LoVo (cell line): Measurements from ENCODE around the gene ANTKMT.
A peak's percentile ranks its signal among the peaks of the same experiment; 100 is the strongest.

Experiments
- DNase-seq: peaks from one replicate; pipeline ENCODE4 v3.0.0-alpha.2; 2016; ENCODE audit warnings: low spot score

Gene ANTKMT

DNA sequence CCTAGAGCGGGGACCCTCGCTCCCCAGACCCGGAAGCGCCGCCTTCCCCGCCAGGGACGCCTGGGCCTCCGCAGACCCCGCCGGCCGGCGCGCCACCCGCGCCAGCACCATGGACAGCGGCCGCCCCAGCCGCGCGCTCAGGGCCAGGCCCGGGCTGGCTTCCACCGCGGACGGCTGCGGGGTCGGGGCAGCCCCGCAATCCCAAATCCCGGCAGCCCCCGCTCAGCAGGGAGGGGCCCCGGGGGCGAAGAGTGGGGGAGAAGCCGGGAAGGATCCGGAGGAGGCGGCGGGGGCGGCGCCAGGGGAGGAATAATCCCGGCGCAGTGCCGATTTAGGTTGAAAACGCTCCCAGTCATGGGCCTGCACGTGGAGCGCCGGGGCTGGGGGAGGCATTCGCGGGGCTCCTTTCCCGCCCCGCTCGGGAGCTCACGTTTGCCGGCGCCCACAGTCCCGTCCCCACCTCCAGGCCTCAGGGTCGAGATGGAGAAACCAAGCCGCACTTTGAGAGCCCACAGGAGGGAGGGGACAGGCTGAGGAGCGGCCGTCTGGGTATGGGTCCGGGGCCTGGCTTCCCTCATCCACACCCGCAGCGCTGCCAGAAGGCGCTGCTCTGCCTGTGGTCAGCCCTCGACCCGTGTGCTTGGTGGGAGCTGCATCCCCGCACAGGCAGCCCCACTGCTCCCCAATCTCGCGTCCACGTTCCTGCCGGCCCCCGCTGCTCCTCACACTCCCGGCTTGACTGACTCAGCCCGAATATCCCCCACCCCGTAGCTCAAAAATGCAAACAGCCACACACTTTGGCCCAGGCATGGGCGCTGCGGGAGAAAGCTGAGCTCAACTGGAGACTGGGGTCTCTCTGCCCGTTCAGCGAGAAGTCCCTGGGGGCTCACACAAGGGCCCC lies 20.0 kb upstream of the ANTKMT start:
- no peak for DNase-seq

GRCh38 chr16:702341-702740 lies 18.6 kb upstream of the ANTKMT start:
- no peak for DNase-seq

DNA sequence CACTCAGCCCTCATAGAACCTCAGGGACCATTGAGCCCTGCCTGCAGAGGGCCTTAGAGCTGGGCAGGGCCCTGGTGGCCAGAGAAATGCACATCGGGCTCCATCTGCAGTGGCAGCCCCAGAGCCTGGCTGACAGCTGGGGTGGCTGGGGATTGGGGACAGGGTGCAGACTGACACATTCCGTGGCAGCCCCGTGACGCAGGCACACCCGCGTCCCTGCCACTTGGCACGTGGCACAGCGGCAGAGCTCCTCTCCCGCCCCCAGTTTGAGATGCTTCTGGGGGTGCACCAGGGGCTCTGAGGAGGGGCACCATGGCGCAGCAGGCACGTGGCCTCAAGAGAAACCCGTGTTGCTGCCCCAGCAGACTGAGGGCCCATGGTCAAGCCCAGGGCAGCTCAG lies 17.5 kb upstream of the ANTKMT start:
- DNase-seq = no peak

DNA sequence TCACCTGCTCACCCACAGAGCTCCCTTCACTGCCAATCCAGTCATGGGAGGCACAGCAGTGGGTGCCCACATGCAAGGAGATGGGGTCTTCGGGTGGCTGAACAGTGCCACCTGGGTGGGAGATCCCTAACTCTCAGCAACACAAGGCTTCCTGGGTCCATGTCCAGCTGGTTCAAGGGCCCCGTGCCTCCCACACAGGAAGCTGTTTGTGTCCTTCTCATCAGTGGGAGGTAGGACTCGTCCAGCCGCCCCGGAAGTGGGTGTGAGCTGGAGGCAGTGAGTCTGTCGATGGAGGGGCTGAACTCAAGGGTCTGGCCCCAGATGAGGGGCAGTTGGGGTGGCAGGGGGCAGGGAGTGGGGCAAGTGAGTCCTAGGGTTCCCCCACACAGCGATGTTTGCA lies 16.9 kb upstream of the ANTKMT start:
- DNase-seq = no peak

DNA sequence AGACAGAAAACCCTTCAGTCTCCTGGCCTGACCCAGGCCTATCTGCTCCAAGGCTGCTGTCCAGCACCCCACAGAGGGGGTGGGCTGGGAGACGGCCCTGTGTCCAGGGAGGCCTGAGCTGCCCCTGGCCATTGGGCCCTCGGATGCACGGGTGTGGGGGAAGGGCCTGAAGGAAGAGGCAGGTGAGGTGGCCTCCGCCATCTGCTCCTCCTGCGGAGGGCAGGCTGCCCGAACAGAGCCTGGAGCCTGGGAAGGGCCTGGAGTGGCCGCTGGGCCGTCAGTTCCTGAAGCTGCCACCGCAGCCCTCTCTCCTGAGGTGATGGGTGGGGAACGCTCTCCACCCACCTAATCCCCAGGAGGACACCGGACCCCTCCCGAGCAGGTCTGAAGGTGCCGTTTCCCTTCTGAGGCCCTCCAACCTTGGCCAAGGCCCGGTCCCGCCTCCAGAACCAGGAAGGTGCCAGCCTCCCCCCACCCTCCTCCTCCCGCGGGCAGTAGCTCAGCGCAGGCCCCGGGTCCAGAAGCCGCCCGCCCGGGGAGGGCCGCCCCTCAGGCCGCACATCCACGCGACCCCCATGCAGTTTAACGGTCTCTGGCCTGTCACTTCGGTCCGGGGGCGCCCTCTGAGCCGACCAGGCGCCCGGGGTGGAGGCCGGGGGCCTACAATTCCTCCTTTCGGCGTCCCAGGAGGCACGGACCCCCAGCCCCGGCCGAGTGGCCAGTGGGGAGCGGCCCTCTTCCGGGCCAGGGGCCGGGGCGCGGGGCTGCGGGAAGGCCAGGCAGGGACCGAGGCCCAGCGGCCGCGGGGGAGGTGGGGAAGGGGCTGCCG lies 16.2 kb upstream of the ANTKMT start:
- DNase-seq = no peak

DNA sequence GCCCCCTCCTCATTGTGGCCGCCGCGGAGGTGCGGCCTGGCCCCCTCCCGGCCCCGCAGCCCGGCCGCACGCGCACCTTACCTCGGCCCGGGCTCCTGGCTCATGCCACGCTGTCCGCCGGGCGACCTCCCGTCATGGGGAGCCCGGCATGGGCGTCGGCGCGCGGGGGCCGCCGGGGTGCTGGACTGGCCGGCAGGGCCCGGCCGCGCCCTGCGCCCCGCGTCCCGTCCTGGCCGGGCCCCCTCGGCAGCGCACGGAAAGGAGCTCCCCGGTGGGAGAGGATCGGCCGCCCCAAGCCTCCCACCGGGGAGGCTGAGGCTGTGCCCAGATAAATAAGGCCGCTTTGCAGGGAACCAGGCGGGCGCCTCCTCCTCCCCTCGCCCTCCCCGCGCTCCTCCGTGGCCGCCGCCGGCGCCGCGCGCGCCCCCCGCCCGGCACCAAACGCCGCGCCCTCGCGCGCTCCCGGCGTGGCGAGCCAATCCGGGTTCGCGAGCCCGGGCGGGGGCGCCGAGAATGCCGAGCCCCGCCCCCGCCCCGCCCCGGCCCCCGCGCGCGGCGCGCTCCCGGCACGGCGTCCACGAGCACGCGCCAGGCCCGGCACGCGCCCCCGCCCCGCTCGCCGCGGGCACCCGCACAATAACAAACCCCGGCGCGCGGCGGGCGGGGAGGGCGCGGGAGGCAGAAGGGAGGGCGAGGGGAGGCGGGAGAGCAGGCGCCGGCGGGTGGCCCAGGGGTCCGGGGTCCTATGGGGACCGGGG lies 15.3 kb upstream of the ANTKMT start, which contains the start of gene FBXL16:
Gene FBXL16 (minus strand): TSS at position 371 of the 758 bp plus-strand sequence. CDS start 8,396 bp downstream, outside the sequence.
- no peak for DNase-seq

- no peak for DNase-seq
Measured at GRCh38 chr16:706189-707061, 14.5 kb upstream of the ANTKMT start.

GRCh38 chr16:707062-707538 lies 13.8 kb upstream of the ANTKMT start:
- no peak for DNase-seq

DNA sequence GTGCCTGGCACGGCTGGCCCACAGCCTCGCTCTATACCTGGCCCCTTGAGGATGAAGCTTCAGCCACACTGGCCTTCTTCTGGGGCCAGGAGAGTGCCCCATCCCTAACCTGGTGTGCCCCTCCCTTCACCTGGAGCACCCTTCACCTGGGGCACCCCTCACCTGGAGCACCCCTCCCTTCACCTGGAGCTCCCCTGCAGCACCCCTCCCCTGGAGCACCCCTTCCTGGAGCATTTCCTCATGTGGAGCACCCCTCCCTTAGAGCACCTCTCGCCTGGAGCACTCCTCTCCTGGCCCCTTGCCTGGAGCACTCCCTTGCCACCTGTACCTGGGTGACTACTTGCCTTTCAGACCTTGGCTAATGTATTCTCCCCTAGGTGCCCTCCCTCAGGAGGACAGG lies 12.9 kb upstream of the ANTKMT start:
- no peak for DNase-seq

DNA sequence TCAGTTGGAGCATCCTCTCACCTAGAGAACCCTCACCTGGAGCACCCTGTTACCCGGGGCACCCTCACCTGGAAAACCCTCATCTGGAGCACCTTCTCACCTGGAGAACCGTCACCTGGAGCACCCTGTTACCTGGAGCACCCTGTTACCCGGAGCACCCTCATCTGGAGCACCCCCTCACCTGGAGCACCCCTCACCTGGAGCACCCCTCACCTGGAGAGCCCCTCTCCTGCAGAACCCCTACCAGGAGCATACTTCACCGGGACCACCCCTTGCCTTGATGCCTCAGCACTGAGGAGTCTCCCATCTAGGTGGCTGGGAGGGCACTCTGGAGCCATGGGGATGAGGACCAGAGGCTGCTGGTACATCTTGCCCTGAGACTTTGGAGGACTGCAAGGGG lies 12.0 kb upstream of the ANTKMT start:
- DNase-seq = no peak

DNA sequence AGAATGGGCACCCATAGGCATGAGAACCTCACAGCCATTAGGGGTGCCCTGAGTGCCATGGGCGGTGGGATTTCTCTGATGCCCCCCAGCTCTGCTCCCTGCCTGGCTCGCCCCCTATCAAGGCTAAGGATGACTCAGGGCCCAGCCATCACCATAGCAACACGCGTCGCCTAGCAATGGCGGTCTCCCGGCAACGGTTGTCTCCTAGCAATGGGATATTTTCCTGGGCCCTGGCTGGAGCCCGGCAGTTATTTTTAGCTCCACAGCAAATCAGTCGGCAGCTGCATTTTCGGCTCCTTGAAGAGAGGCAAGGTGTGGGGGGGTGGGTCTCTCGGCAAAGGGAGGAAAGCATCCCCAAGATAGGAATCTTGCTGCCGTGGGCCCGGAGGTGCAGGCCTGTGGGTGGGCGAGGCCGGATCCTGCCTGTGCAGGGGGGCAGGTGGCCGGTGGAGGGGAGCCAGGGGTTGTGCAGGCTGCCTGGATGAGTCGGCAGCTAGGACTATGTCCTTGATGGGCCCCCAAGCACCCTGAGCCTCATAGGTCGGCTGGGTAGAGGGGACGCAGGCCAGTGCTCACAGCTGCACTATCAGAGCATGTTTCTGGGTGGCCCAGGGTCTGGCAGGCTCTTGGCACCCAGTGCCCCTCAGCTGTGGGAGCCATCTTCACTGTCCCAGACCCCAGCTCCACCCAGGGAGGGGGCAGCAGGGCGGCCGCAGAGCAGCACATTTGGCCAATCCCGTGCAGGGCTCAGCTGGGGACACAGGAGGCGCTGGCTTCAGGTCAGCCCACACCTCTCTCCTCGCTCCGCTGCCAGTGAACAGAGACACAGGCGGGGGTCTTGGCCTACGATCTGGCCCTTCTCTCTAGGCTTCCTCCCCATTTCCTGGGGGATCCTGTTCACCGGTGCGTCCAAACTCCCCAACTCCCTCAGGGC lies 11.1 kb upstream of the ANTKMT start:
- no peak for DNase-seq

DNA sequence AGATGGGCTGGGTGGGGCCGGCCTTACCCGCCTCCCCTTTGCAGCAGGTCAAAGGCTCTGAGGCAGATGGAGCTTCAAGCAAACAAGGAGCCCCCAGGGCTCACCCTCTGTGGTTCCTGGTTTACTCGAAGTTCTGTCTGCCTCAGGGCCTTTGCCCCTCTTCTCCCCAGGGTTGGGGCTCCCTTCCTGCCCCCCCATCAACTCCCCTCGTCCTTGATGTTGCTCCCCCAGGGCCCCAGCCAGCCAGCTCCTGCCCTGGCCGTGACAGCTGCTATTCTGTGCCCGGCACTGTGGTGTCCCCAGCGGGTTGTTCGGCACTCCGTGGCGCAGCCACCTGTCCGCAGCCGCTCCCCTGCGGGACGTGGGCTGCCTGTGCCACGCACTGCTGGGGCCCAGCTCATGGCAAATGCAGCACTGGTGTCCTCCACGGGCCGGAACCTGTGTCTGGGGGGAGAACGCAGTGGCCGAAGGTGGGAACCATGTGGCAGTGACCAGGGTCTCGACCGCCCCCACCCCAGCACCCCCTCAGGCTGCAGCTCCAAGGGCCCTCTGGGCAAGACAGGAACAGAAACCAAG lies 10.4 kb upstream of the ANTKMT start:
- DNase-seq = no peak

- no peak for DNase-seq
Measured at GRCh38 chr16:711084-711483, 9.9 kb upstream of the ANTKMT start.

DNA sequence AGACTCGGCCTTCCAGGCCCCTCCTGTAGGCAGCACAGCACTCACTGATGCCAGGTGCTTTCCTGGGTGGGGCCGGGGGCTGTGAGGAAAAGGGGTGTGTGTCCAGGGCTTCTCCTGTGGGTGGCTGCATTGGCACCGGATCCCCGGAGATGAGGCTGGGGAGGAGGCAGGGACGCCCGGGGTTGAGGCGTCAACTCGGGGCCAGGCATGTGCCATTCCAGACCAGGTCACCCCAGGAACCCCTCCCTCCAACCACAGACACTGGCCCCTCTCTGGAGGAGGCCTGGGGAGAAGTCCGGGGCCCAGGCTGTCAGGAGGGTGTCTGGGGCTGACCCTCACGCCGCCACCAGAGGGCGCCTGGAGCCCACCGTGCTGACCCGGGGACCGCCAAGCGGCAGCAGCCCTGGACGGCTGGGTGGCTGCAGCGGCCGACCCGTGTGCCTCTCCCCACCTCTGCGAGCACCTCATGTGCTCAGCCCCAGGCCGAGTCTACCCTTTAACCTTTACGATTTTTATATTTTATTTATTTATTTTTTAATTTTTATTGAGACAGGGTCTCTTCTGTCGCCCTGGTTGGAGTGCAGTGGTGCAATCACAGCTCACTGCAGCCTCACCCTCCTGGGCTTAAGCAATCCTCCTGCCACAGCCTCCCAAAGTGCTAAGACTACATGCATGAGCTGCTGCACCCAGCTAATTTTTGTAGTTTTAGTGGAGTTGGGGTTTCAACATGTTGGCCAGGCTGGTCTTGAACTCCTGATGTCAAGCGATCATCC lies 9.2 kb upstream of the ANTKMT start:
- DNase-seq = peak; percentile 69

DNA sequence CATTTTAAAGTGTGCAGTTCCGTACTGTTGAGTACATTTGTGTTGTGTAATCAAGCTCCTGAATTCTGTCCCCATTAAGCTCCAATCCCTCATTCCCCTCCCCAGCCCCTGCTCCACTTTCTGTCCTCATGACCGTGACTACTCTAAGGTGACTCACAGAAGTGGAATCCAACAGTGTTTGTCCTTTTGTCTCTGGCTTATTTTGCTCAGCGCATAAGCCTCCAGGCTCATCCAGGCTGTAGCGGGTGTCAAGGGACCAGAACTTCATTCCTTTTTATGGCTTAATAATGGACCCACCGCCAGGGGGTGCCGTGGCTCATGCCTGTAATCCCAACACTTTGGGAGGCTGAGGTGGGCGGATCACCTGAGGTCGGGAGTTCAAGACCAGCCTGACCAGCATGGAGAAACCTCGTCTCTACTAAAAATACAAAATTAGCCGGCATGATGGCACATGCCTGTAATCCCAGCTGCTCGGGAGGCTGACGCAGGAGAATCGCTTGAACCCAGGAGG lies 8.2 kb upstream of the ANTKMT start:
- DNase-seq = peak; percentile 79

GRCh38 chr16:714079-714478 lies 6.9 kb upstream of the ANTKMT start:
- DNase-seq = no peak

- DNase-seq = peak; percentile 93
Measured at GRCh38 chr16:714558-715476, 6.1 kb upstream of the ANTKMT start, which contains the start of gene METRN. Gene METRN (plus strand): TSS chr16:715118. CDS start chr16:715290, 172 bp downstream.
